Activated T-cell treated with anti-CD3 and anti-CD28 coated beads, Interleukin-2, amount 50 U/mL, for 4 hours (primary cell): Measurements from ENCODE around the gene PXK. TPM values are rescaled to one million over a fixed set of nuclear protein-coding genes. Genes with fewer than 3 reads are reported as not detected.
A peak's percentile ranks its signal among the peaks of the same experiment; 100 is the strongest.
"Not testable (repeated sequence)": the region's sequence is repeated elsewhere in the genome, so short reads cannot be mapped to it uniquely, and the experiment has no call there.

Experiments
- ATAC-seq, 2 donors: fragments of 200-7000 bp; cut with Tn5 transposase; one replicate each; pipeline ENCODE4 v1.10.0; 2021
- DNase-seq: peaks from one replicate; pipeline ENCODE4 v3.0.0-alpha.2; 2020
- H3K27me3 Mint-ChIP-seq: one replicate; pipeline ENCODE4 v1.8.0; 2021; ENCODE audit warnings: low read depth, mixed read lengths
- H3K36me3 Mint-ChIP-seq: one replicate; pipeline ENCODE4 v1.8.0; 2022; ENCODE audit warnings: mixed read lengths; ENCODE audit not compliant: insufficient read depth
- H3K4me1 Mint-ChIP-seq: one replicate; pipeline ENCODE4 v1.8.0; 2021; ENCODE audit warnings: low read depth, mixed read lengths
- H3K4me3 Mint-ChIP-seq: one replicate; pipeline ENCODE4 v1.8.0; 2021; ENCODE audit warnings: mild to moderate bottlenecking, moderate library complexity, mixed read lengths
- H3K9me3 Mint-ChIP-seq: one replicate; pipeline ENCODE4 v1.8.0; 2021; ENCODE audit warnings: mixed read lengths
- total RNA-seq, 3 donors: library from RNA; stranded (reverse); gene quantifications; one replicate each; pipeline ENCODE4 v1.2.1, GENCODE V29; 2021

Gene PXK
- total RNA-seq, 3 donors from 2014 or later = 30.1 to 40.2 (median 32.2) TPM

- Mint-ChIP-seq H3K27me3 (no peaks in the 10 kb centered on the region), H3K4me3 (peak overlapping the region; percentile 74), H3K9me3 (no peaks in the 10 kb centered on the region), H3K4me1 (peaks cover 38% of the 10 kb centered on the region), H3K36me3 (peaks cover 2% of the 10 kb centered on the region)
- ATAC-seq = no peak
- no peak for DNase-seq
Measured at GRCh38 chr3:58331593-58332152, 1.0 kb upstream of the PXK start.

DNA sequence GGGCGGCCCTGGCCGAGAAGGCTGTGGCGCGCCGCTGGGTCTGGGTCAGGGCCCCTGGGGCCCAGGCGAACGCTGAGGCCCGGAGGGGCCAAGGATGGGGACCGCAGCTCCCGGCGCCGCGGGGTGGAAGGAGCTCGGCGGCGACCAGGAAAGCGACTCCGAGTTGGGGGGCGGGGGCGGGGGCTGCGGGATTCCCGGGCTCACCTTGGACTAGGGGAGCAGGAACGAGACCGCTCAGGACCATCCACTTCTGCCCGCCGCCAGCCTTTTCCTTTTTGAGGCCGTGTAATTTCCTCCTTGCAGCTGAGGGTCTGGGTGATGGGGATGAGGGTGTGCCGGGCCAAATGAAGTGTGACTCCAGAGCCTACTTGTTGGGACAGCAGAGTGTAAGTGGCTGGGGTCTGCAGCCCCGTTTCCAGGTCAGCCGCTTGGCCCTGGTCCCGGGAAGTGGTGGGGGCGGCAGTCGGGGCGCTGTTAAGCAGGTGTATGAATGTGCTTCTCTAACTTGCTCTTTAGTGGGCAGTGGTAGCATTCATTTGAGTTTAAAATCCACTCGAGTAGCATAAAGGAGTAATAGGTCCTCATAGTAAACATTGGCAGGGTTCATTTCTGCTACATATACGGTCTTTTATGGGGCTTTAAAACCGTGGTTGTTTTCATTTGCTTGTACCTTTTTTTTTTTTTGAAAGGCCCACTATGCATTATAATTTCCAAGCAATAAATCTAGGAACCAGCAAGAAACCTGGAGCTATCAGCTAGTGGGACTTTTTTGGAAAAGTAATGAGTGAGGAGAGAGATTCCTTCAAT is 717 bp downstream of the PXK start:
- peak; percentile 11 for DNase-seq
- H3K4me3 Mint-ChIP-seq = peak overlapping the region; percentile 100
- ATAC-seq = peak; percentile 50 to 53
- peaks cover 41% of the 10 kb centered on the region for H3K4me1 Mint-ChIP-seq
- no peaks in the 10 kb centered on the region for H3K27me3 Mint-ChIP-seq
- no peaks in the 10 kb centered on the region for H3K9me3 Mint-ChIP-seq
- peaks cover 5% of the 10 kb centered on the region for H3K36me3 Mint-ChIP-seq

GRCh38 chr3:58334013-58334321 is 1.3 kb downstream of the PXK start:
- peaks cover 7% of the 10 kb centered on the region for H3K36me3 Mint-ChIP-seq
- H3K27me3 Mint-ChIP-seq = no peaks in the 10 kb centered on the region
- ATAC-seq (no peak), DNase-seq (no peak)
- H3K4me1 Mint-ChIP-seq = peaks cover 42% of the 10 kb centered on the region
- H3K9me3 Mint-ChIP-seq = no peaks in the 10 kb centered on the region
- H3K4me3 Mint-ChIP-seq = peak overlapping the region; percentile 100

GRCh38 chr3:58334506-58334884 is 1.8 kb downstream of the PXK start:
- peaks cover 43% of the 10 kb centered on the region for H3K4me1 Mint-ChIP-seq
- no peak for ATAC-seq

DNA sequence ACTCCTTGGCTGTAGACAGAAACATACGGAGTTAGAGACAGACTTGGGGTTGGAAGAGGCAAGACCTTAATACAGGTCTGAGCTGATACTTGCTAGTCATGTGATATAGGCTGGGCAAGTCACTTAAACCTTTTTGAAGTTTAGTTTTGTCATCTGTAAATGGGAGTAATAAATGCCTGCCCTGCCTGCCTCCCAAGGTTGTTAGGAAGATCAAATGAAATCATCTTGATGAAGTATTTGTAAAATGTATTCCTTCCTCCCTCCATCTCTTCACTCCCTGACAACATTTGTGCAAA is 2.9 kb downstream of the PXK start:
- no peak for ATAC-seq
- H3K36me3 Mint-ChIP-seq = peaks cover 8% of the 10 kb centered on the region

More at GRCh38 chr3:58334506-58334884, 1.8 kb downstream of the PXK start:
- no peaks in the 10 kb centered on the region for H3K27me3 Mint-ChIP-seq
- no peaks in the 10 kb centered on the region for H3K9me3 Mint-ChIP-seq
- DNase-seq = no peak
- H3K36me3 Mint-ChIP-seq = peaks cover 8% of the 10 kb centered on the region
- peak overlapping the region; percentile 100 for H3K4me3 Mint-ChIP-seq

DNA sequence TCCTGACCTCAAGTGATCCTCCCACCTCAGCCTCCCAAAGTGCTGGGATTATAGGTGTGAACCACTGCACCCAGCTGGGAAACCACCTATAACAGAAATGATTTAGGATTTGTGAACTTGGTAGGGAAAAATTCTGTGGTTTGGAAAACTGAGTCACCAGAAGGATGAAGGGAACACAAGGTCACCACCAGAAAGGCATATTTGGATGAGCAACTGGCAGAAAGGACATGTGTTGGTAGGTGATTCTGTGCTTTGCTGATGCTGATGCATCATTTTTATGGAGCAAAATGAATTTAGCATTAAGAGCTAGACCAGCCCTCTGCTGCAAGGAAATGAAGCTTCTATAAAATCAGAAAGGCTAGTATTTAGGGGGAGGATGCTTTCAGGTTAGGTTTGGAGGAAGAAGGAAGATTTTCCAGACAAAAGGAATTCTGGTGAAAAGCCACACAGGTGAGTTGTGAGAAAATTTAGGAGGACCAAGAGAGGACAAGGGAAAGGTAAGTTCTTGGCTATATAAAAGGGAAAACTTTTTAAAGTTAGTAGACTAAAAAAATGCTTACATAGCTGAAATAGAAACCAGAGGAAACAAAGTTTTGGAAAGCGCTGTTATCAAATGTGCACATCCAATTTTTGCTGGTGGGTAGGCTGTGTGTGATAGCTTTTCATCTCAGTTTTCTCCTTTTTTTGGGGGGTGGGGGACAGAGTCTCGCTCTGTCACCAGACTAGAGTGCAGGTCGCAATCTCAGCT is 3.6 kb downstream of the PXK start:
- H3K36me3 Mint-ChIP-seq = peaks cover 12% of the 10 kb centered on the region
- H3K4me3 Mint-ChIP-seq = no peak overlapping the region
- DNase-seq (no peak), ATAC-seq (no peak)
- H3K4me1 Mint-ChIP-seq = peaks cover 42% of the 10 kb centered on the region
- no peaks in the 10 kb centered on the region for H3K27me3 Mint-ChIP-seq
- H3K9me3 Mint-ChIP-seq = no peaks in the 10 kb centered on the region

More for the DNA sequence above, 2.9 kb downstream of the PXK start:
- H3K27me3 Mint-ChIP-seq = no peaks in the 10 kb centered on the region
- H3K9me3 Mint-ChIP-seq = no peaks in the 10 kb centered on the region
- peaks cover 43% of the 10 kb centered on the region for H3K4me1 Mint-ChIP-seq
- DNase-seq = no peak
- H3K4me3 Mint-ChIP-seq = peak overlapping the region; percentile 100

DNA sequence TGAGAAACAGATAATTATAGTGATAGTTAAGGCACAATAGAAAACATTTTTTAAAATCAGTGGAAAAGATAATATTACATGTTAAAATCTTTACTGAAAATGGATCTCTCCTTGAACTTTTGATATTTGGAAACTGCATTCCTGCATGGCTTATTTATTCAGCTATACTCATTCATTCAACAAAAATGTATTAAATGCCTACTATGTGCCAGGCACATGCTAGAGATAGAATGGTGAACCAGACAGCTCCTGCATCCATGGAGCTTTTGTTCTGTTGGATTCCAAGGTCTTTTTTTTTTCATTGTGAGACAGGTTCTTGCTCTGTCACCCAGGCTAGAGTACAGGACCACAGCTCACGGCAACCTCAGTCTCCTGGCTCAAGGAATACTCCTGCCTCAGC is 4.5 kb downstream of the PXK start:
- Mint-ChIP-seq H3K4me3 (no peak overlapping the region), H3K4me1 (peaks cover 38% of the 10 kb centered on the region), H3K9me3 (no peaks in the 10 kb centered on the region), H3K36me3 (peaks cover 12% of the 10 kb centered on the region), H3K27me3 (no peaks in the 10 kb centered on the region)
- DNase-seq (no peak), ATAC-seq (no peak)

DNA sequence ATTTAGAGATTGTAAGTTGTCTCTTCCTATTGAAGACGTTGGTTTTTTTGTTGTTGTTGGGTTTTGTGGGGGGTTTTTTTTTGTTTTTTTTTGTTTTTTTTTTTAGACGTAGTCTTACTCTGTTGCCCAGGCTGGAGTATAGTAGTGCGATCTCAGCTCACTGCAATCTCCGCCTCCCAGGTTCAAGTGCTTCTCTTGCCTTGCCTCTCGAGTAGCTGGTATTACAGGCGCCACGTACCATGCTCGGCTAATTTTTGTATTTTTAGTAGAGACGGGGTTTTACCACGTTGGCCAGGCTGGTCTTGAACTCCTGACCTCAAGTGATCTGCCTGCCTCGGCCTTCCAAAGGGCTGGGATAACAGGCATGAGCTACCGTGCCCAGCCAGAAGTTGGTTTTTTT is 6.5 kb downstream of the PXK start:
- not testable (repeated sequence) for H3K9me3 Mint-ChIP-seq, H3K27me3 Mint-ChIP-seq, DNase-seq, H3K4me3 Mint-ChIP-seq, ATAC-seq
- Mint-ChIP-seq H3K36me3 (peaks cover 17% of the 10 kb centered on the region), H3K4me1 (peaks cover 34% of the 10 kb centered on the region)

GRCh38 chr3:58340594-58341244 is 8.0 kb downstream of the PXK start:
- no peaks in the 10 kb centered on the region for H3K9me3 Mint-ChIP-seq
- H3K36me3 Mint-ChIP-seq = peaks cover 17% of the 10 kb centered on the region
- no peak overlapping the region for H3K4me3 Mint-ChIP-seq
- no peaks in the 10 kb centered on the region for H3K27me3 Mint-ChIP-seq
- ATAC-seq = no peak
- no peak for DNase-seq
- H3K4me1 Mint-ChIP-seq = peaks cover 22% of the 10 kb centered on the region

- H3K4me3 Mint-ChIP-seq = no peak overlapping the region
- H3K9me3 Mint-ChIP-seq = no peaks in the 10 kb centered on the region
- no peaks in the 10 kb centered on the region for H3K27me3 Mint-ChIP-seq
- H3K36me3 Mint-ChIP-seq = peaks cover 16% of the 10 kb centered on the region
- no peak for ATAC-seq
- peaks cover 23% of the 10 kb centered on the region for H3K4me1 Mint-ChIP-seq
- DNase-seq = no peak
Measured at GRCh38 chr3:58341376-58341775, 8.7 kb downstream of the PXK start.

GRCh38 chr3:58342676-58343075 is 10.0 kb downstream of the PXK start:
- Mint-ChIP-seq H3K4me1 (peaks cover 28% of the 10 kb centered on the region), H3K36me3 (peaks cover 14% of the 10 kb centered on the region), H3K27me3 (no peaks in the 10 kb centered on the region), H3K4me3 (no peak overlapping the region), H3K9me3 (no peaks in the 10 kb centered on the region)
- ATAC-seq (no peak), DNase-seq (no peak)

GRCh38 chr3:58345457-58345856 is 12.8 kb downstream of the PXK start:
- H3K9me3 Mint-ChIP-seq = no peaks in the 10 kb centered on the region

GRCh38 chr3:58346368-58346767 is 13.7 kb downstream of the PXK start:
- Mint-ChIP-seq H3K4me1 (peaks cover 45% of the 10 kb centered on the region), H3K9me3 (no peaks in the 10 kb centered on the region), H3K36me3 (peaks cover 8% of the 10 kb centered on the region), H3K27me3 (no peaks in the 10 kb centered on the region), H3K4me3 (no peak overlapping the region)
- ATAC-seq (peak; percentile 64 to 67), DNase-seq (no peak)

More at GRCh38 chr3:58345457-58345856, 12.8 kb downstream of the PXK start:
- Mint-ChIP-seq H3K36me3 (peaks cover 13% of the 10 kb centered on the region), H3K4me1 (peaks cover 42% of the 10 kb centered on the region), H3K27me3 (no peaks in the 10 kb centered on the region), H3K4me3 (no peak overlapping the region)
- ATAC-seq = no peak
- DNase-seq = no peak

DNA sequence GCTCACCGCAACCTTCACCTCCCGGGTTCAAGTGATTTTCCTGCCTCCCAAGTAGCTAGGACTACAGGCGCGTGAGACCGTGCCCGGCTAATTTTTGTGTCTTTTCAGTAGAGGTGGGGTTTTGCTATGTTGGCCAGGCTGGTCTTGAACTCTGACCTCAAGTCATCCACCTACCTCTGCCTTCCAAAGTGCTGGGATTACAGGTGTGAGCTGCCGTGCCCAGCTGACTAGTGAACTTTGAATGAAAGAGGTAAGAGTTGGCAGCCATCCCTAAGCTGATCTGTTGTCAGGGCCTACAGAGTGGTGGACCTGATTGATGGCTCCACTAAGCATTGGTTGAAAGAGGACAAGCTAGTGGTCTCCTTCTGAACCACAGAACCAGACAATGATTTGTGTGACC is 15.3 kb downstream of the PXK start:
- Mint-ChIP-seq H3K9me3 (no peaks in the 10 kb centered on the region), H3K4me3 (no peak overlapping the region), H3K4me1 (peaks cover 51% of the 10 kb centered on the region), H3K27me3 (no peaks in the 10 kb centered on the region), H3K36me3 (peaks cover 10% of the 10 kb centered on the region)
- DNase-seq = no peak
- no peak for ATAC-seq
